DOHH2 (cell line): Measurements from ENCODE around the gene GRB7.

Source experiments
- H3F3A ChIP-seq: fragments of 200-600 bp; sonication (generic), shearing (Covaris generic); 2 replicates; pipeline ENCODE4 v1.6.0; 2016; ENCODE audit warnings: antibody characterized with exemption, mild to moderate bottlenecking; ENCODE audit not compliant: control insufficient read depth, insufficient read depth
- H3K27ac ChIP-seq: fragments of 200-600 bp; sonication (generic); 2 replicates; pipeline ENCODE4 v1.5.1; 2014; ENCODE audit warnings: low read depth, mild to moderate bottlenecking, low read length, moderate library complexity
- H3K27me3 ChIP-seq: fragments of 200-600 bp; sonication (generic); 2 replicates; pipeline ENCODE4 v1.6.1; 2014; ENCODE audit warnings: mild to moderate bottlenecking, low read length, mixed read lengths; ENCODE audit not compliant: control insufficient read depth
- H3K36me3 ChIP-seq: fragments of 200-600 bp; sonication (generic); 2 replicates; pipeline ENCODE4 v1.6.1; 2014; ENCODE audit warnings: mild to moderate bottlenecking, low read length, moderate library complexity, mixed read lengths; ENCODE audit not compliant: control insufficient read depth
- H3K4me1 ChIP-seq: fragments of 200-600 bp; sonication (generic); 2 replicates; pipeline ENCODE4 v1.6.1; 2014; ENCODE audit warnings: mild to moderate bottlenecking, low read length, mixed read lengths; ENCODE audit not compliant: control insufficient read depth
- H3K4me2 ChIP-seq: fragments of 200-600 bp; sonication (generic); 2 replicates; pipeline ENCODE4 v1.6.0; 2014; ENCODE audit warnings: mild to moderate bottlenecking, low read length, moderate library complexity
- H3K4me3 ChIP-seq: fragments of 200-600 bp; sonication (generic); 2 replicates; pipeline ENCODE4 v1.5.1; 2014; ENCODE audit warnings: mild to moderate bottlenecking, low read length, mixed read lengths
- H3K79me2 ChIP-seq: fragments of 200-600 bp; sonication (generic); 2 replicates; pipeline ENCODE4 v1.6.1; 2014; ENCODE audit warnings: mild to moderate bottlenecking, low read length, mixed read lengths; ENCODE audit not compliant: control insufficient read depth
- H3K9me2 ChIP-seq: fragments of 200-600 bp; sonication (generic); replicated peaks from 2 replicates; pipeline ENCODE4 v1.6.1; 2014; ENCODE audit warnings: mild to moderate bottlenecking, low read length, mixed read lengths; ENCODE audit not compliant: control insufficient read depth
- H3K9me3 ChIP-seq: fragments of 200-600 bp; sonication (generic); 2 replicates; pipeline ENCODE4 v1.6.1; 2014; ENCODE audit warnings: antibody characterized with exemption, low read length, mixed read lengths; ENCODE audit not compliant: control insufficient read depth, insufficient read depth
- H4K20me1 ChIP-seq: fragments of 200-600 bp; sonication (generic); 2 replicates; pipeline ENCODE4 v1.6.0; 2014; ENCODE audit warnings: low read depth, mild to moderate bottlenecking, antibody characterized with exemption, low read length, moderate library complexity; ENCODE audit not compliant: control insufficient read depth, insufficient read depth
- EZH2phosphoT487 ChIP-seq: fragments of 200-600 bp; sonication (generic); IDR thresholded peaks from 2 replicates; pipeline ENCODE4 v1.6.1; 2017; ENCODE audit warnings: borderline replicate concordance, mild to moderate bottlenecking, antibody characterized with exemption, low read length, moderate library complexity, mixed read lengths
- TF ChIP-seq, protein P1 (sequence below): fragments of 200-600 bp; sonication (generic); IDR thresholded peaks from one replicate; pipeline ENCODE4 v1.5.1; 2014; ENCODE audit warnings: antibody characterized with exemption, mild to moderate bottlenecking, low read depth, low read length; ENCODE audit not compliant: poor library complexity, severe bottlenecking

GRB7 gene

DNA sequence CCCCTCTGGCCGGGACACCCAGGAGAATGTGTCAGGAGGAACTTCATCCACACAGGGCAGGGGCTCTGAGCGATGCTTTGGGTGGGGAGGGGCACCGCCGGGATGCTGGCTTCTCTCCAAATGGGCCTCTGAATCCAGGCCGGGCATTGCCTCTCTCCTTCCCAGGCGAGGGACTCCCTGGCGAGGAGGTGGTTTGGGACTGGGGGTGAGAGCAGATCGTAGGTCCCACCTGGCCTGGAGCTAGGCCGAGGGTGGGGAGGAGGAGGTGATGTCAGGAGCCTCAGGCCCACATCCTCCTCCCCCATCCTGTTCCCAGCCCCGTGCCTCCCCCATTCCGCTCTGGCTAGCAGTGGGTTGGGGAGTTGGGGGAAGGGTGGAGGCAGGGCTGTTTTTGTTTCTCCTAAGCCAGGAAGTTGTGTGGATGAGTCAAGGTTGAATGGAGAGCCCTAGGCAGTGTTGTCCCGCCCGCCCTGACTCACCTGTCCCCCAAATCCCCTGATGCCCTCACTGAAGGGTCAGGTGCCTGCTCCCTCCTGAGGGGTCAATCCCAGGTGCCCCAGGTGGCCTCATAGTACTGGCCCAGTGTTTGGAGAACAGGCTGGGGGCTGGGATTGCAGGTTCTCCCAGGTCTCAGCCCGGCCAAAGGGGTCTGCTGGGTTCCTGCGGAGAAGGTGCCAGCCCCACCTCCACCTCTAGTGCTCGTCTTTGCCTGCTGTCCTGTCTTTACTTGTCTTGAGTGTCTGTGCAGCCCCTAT, 2.8 kb downstream of the GRB7 start:
- H4K20me1 ChIP-seq = no peaks in the 10 kb centered on the region
- no peaks in the 10 kb centered on the region for H3K36me3 ChIP-seq
- peaks cover 40% of the 10 kb centered on the region for H3K4me1 ChIP-seq
- TF ChIP-seq, protein P1, sequence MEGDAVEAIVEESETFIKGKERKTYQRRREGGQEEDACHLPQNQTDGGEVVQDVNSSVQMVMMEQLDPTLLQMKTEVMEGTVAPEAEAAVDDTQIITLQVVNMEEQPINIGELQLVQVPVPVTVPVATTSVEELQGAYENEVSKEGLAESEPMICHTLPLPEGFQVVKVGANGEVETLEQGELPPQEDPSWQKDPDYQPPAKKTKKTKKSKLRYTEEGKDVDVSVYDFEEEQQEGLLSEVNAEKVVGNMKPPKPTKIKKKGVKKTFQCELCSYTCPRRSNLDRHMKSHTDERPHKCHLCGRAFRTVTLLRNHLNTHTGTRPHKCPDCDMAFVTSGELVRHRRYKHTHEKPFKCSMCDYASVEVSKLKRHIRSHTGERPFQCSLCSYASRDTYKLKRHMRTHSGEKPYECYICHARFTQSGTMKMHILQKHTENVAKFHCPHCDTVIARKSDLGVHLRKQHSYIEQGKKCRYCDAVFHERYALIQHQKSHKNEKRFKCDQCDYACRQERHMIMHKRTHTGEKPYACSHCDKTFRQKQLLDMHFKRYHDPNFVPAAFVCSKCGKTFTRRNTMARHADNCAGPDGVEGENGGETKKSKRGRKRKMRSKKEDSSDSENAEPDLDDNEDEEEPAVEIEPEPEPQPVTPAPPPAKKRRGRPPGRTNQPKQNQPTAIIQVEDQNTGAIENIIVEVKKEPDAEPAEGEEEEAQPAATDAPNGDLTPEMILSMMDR = no peak
- no peak for TF ChIP-seq EZH2phosphoT487
- H3K27ac ChIP-seq = no peak overlapping the region
- H3K9me3 ChIP-seq = no peaks in the 10 kb centered on the region
- H3K27me3 ChIP-seq = peaks cover 7% of the 10 kb centered on the region
- no peaks in the 10 kb centered on the region for H3K79me2 ChIP-seq
- peak overlapping the region; percentile 45; the same call in 1 of the 2 replicates for H3K4me3 ChIP-seq
- H3F3A ChIP-seq = no peaks in the 10 kb centered on the region
- H3K4me2 ChIP-seq = peak overlapping the region; percentile 57
- no peaks in the 10 kb centered on the region for H3K9me2 ChIP-seq

- H3K9me3 ChIP-seq = no peaks in the 10 kb centered on the region
- TF ChIP-seq EZH2phosphoT487 = no peak
- TF ChIP-seq, protein P1 = no peak
- no peaks in the 10 kb centered on the region for H3F3A ChIP-seq
- H4K20me1 ChIP-seq = no peaks in the 10 kb centered on the region
- peaks cover 7% of the 10 kb centered on the region for H3K27me3 ChIP-seq
- H3K27ac ChIP-seq = no peak overlapping the region
- no peaks in the 10 kb centered on the region for H3K79me2 ChIP-seq
- H3K4me3 ChIP-seq = no peak overlapping the region
- H3K9me2 ChIP-seq = no peaks in the 10 kb centered on the region
- H3K4me2 ChIP-seq = no peak overlapping the region
- H3K36me3 ChIP-seq = no peaks in the 10 kb centered on the region
- peaks cover 36% of the 10 kb centered on the region for H3K4me1 ChIP-seq
Measured at GRCh38 chr17:39742126-39742855, 4.6 kb downstream of the GRB7 start.

GRCh38 chr17:39742856-39743436, 5.2 kb downstream of the GRB7 start:
- H3K9me2 ChIP-seq = no peaks in the 10 kb centered on the region
- TF ChIP-seq, protein P1 = no peak
- no peak for TF ChIP-seq EZH2phosphoT487
- no peak overlapping the region for H3K4me3 ChIP-seq
- no peaks in the 10 kb centered on the region for H4K20me1 ChIP-seq
- H3K79me2 ChIP-seq = no peaks in the 10 kb centered on the region
- H3K27ac ChIP-seq = no peak overlapping the region
- peaks cover 30% of the 10 kb centered on the region for H3K4me1 ChIP-seq
- H3F3A ChIP-seq = no peaks in the 10 kb centered on the region
- peaks cover 2% of the 10 kb centered on the region for H3K27me3 ChIP-seq
- H3K4me2 ChIP-seq = no peak overlapping the region
- H3K36me3 ChIP-seq = no peaks in the 10 kb centered on the region
- H3K9me3 ChIP-seq = no peaks in the 10 kb centered on the region
